GM21515 (cell line): ENCODE data around the gene TAF3.

Source experiments
- ATAC-seq: cut with Tn5 transposase; IDR thresholded peaks from one replicate; pipeline ENCODE4 v1.9.1; 2021; ENCODE audit not compliant: unreplicated experiment

The TAF3 gene

GRCh38 chr10:7933262-7933661, 115.0 kb downstream of the TAF3 start:
- no peak for ATAC-seq

DNA sequence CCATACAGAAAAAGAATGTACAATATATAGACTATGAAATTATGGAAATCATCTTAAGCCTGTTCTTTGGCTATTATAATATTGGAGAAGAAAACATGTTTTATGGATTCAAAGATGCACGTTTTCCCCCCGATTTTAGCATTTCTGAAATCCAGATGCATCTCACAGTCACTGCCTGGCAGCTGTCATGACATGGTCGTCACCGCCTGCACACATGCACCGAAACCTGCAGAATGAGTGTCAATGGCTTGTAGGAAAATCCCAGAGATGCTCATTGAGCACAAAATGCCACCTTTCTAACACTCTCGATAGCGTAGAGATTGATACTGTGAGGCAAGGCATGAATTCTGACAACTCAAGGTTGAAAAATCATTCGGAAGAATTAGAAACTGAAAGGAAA, 115.5 kb downstream of the TAF3 start:
- no peak for ATAC-seq

DNA sequence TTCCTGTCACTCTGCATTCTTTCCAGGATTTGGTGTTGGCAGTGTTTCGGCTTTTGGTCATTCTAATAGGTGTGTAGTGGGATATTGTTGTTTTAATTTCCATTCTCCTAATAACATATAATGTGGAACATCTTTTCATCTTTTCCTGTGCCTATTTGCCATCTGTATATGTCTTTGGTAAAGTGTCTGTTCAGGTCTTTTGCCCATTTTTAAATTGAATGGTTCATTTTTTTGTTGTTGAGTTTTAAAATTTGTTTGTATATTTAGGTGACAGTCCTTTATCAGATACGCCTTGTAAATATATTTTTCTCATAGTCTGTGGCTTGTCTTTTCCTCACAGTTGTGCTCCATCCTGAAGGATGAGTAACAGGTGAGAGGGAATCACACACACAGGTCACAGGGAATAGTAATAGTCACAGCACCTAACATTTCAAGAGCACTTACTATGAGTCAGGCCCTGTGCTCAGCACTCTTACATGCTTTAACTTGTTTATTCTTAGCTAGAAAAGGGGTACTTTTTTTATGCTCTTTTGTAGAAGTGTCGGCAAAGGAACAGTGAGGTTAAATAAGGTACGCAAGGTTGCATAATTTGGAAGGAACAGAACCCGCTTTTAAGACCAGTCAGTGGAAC, 119.1 kb downstream of the TAF3 start:
- no peak for ATAC-seq

- ATAC-seq = no peak
These were observed 123.3 kb downstream of the TAF3 start for GRCh38 chr10:7941576-7941975.

- ATAC-seq = no peak
These were observed 124.0 kb downstream of the TAF3 start for GRCh38 chr10:7942316-7942715.

GRCh38 chr10:7942859-7943258, 124.6 kb downstream of the TAF3 start:
- no peak for ATAC-seq

- ATAC-seq = no peak
These were observed 125.8 kb downstream of the TAF3 start for GRCh38 chr10:7944215-7944480.

DNA sequence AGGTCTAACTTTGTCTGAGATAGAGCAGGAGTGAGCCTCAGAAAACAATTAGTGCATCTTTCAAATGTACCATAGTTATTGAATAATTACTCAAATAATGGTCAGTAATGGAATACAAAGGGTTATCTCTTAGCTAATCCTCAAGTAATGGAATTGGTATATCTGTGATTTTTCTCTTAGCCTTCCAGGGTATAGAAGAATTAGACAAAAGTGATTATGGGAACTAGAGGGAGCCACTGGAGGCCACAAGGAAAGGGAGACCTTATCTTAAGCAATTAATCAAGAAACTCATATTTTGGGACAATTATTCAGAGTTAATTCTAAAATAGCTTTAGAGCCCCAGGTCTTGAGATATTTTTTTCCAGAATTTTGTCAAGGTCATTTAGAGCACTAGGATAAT, 126.2 kb downstream of the TAF3 start:
- ATAC-seq = no peak

- ATAC-seq = no peak
These were observed 126.7 kb downstream of the TAF3 start for GRCh38 chr10:7945034-7945433.

- no peak for ATAC-seq
These were observed 127.3 kb downstream of the TAF3 start for GRCh38 chr10:7945469-7946187.

DNA sequence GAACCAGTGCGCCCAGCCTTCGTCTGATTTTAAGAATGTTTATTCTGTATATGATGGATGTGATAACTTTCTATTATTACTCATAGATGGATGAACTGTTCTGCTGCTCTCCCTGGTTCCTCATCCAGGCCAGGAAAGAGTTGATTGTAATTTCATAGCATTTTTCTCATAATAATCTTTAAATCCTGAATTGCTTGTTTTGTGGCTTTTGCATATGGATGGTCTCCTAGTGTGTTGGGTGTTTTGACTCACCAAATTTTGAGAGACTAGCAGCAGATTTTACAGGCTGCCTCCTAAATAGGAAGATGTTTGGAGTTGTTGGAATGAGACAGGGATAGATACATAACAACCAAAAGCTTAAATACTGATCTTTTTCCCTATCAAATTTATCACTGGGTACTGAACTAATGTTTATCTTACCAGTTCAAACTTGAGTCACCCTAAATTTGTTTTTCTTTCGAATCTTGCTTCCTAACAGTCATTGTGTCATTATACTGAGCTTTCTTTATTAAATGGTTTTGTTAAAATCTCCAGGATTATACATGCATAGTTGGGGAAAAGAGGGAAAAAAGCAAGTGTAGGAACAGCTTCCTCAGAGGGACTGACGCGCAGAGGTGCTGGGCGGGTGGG, 130.2 kb downstream of the TAF3 start:
- no peak for ATAC-seq

GRCh38 chr10:7950981-7951847, 132.9 kb downstream of the TAF3 start:
- ATAC-seq = no peak

GRCh38 chr10:7952266-7952665, 134.0 kb downstream of the TAF3 start:
- ATAC-seq = no peak

- ATAC-seq = no peak
These were observed 135.1 kb downstream of the TAF3 start for GRCh38 chr10:7953447-7953846.

DNA sequence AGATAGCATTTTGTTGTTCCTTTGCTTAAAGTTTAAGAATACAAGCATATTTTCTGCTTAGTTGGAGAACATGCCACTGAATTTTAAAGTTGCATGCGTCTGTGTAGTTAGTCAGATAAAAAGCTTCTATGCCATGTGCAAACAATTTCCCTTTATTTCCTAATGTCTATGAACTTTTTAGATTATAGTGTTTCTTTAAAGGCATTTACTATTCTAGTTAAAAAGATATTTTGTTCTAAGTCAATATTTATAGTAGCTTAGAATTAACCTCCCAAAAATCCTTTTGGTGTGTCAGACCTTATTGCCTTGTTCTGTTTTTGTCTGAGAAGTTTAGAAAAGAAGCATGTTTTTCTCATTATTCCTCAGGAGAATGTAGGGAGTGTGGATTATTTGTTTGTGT, 137.1 kb downstream of the TAF3 start:
- no peak for ATAC-seq

DNA sequence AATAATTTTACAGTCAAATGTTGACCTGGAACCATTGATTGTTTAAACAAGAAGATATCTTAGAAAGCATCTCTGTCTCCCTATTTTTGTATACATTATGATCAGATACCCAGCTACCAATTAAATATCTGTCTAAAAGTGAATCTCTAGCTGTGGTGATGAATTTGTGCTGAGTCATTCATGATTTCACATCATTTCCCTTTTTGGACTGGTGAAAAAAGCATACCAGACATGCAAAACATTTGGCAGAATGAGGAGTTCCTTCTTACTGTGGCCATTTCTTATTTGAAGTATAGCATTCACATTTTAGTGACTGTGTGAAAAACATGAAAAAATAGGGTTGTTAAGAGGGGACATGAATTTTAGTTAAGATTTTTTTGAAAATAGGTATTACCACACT, 138.2 kb downstream of the TAF3 start:
- peak; percentile 88 for ATAC-seq

GRCh38 chr10:7957591-7957990, 139.3 kb downstream of the TAF3 start:
- no peak for ATAC-seq

DNA sequence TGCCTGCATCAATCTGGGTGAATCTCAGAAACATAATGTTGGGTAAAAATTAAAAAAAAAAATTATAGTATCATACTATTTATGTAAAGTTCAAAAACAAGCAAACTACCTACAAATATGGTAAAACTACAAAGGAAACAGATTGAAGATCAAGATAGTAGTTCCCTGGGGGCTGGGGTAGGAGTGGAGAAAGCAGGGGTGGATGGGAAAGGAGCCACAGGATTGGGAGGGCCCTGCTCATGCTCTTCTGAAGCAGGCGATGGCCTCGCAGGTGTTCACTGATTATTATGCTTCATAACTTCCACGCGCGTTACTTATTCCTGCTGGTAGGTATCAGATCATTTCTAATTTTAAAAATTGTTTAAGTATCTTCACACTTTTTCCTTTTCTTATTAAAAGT, 140.1 kb downstream of the TAF3 start:
- no peak for ATAC-seq

DNA sequence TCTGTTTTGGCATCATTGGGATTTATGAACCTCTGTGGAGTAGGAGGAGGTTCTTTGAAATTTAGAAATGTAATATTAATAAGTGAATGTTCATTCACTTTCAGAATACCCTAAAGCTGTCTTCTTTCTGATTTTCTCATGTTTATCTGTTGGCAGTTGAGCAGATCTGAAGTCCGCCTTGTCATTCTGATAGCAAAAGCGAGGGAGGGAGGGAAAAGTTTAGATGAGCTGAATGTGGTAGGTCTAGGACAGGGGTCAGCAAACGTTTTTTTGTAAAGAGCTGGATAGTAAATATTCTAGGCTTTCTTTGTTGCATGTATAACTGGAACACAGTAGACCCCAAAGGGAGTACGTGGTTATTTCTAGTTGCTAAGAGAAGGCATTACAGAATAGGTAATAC, 141.8 kb downstream of the TAF3 start:
- no peak for ATAC-seq

GRCh38 chr10:7962592-7962991, 144.3 kb downstream of the TAF3 start:
- ATAC-seq = no peak

DNA sequence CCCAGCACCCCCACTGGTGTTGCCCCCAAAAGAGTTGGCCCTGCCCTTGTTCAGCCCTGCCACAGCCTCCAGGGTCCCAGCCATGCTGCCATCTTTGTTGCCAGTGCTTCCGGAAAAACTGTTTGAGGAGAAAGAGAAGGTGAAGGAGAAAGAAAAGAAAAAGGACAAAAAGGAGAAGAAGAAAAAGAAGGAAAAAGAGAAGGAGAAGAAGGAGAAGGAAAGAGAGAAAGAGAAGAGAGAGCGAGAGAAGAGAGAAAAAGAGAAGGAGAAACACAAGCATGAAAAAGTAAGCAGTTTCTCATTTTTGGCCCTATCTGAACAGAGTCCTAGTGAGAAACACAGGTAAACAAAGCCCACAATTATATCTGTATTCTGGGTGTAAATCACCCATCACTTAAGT, 147.2 kb downstream of the TAF3 start:
- ATAC-seq = no peak

DNA sequence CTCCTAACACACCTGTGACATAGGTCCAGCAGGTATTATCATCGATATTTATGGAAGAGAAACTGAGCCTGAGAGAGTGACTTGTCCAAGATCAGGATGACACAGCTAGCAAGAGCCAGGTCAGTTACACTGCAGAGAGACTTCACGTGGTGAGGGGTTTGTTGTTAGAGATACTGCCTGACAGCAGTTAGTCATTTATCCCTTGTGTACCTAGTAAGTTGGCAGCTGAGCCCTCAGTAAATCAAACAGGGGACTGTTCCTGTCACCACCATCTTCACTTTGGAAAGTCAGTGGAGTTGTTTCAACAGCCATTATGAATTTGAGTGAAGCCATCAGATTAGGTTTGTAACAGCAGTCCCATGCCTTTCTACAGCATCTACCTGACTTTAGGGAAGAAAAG, 148.7 kb downstream of the TAF3 start:
- ATAC-seq = no peak
